HG02870 (cell line): ENCODE data around the gene PLN.

ENCODE experiments used
- ATAC-seq: cut with Tn5 transposase; IDR thresholded peaks from one replicate; pipeline ENCODE4 v1.9.1; 2021; ENCODE audit warnings: mild to moderate bottlenecking, moderate library complexity; ENCODE audit not compliant: unreplicated experiment

The PLN gene

DNA sequence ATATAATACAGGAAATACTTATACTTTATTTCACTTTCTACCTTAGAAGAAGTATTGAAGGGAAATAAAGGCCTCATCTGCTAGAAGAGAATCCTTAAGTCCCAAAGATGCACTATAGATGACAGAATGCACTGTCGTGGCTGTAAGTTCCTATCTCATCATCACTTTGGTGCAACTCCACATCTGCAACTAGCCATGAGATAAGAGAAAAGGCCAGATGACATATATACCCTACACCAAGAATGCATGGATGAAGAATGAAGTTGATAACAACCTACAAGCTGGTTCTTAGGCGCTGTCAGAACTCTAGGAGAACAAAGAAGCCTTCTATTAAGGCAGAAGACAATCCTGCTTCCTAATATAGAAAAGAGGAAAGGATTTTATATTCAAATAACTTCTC, 11.6 kb upstream of the PLN start:
- ATAC-seq, result no peak

DNA sequence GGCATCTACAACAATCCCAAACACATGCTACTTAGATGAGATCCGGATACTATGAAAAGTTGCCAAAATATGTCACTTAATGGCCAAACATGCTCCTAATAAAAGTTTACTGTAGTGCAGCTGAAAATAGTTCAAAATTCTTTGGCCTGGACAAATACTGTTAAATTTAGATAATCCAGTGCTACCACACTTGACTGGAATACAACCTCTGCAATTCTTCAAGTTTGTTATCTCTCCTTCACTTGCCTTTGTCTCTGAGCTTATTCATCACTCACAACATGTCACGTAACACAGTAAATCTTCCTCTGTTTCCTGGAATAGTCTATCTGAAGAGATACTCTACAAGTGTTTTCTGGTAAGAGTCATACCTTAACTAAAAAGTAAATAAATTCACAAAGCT, 10.5 kb upstream of the PLN start:
- no peak for ATAC-seq

DNA sequence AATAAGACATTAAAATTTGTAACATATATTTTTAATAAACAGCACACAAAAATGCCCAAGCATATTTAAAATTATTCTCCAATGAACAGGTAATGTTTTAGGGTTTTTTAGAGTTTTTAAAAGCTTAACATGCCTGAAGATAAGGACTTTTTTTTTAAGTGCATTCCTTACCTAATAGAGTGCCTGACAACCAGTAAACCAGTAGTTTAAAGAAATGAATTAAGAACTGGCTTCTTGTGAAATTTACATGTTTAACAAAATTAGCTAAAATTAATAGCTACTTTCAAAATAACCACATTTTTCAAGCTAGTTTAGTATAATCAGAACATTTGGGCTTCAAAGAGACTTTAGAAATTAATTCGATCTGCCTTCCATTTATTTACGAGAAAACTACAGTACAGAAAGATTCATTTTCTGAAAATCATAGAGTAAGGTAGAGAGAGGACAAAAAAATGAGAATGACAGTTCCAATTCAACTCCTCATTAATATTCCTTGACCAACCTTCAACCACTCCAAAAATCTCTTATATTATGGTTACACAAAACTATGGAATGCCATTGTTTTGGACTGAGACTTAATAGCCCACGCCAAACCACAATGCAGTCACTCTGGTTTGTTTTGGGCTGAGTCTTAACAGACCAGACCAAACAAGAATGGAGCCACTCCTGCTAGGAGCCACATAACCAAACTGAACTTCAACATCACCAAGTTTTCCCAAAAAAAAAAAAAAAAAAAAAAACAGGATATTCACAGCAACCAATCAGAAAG, 5.7 kb upstream of the PLN start:
- no peak for ATAC-seq

DNA sequence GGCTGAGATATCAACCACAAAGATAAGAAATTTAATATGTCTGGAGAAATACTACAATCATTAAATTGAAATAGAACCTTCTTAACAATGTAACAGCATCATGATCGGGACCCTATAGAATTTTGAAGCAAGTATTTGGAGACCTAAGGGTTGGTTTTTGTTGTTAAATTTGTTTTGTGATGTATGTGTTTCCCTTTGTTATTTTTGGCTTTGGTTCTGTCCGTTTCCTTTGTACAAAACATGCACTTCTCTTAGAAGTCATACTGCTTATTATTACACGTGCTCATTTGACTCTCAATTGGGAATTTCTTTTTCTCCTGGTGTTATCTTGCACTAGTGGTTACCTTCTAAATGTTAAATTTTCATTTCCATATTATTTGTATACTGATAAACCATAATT, 4.0 kb upstream of the PLN start:
- ATAC-seq, result no peak

DNA sequence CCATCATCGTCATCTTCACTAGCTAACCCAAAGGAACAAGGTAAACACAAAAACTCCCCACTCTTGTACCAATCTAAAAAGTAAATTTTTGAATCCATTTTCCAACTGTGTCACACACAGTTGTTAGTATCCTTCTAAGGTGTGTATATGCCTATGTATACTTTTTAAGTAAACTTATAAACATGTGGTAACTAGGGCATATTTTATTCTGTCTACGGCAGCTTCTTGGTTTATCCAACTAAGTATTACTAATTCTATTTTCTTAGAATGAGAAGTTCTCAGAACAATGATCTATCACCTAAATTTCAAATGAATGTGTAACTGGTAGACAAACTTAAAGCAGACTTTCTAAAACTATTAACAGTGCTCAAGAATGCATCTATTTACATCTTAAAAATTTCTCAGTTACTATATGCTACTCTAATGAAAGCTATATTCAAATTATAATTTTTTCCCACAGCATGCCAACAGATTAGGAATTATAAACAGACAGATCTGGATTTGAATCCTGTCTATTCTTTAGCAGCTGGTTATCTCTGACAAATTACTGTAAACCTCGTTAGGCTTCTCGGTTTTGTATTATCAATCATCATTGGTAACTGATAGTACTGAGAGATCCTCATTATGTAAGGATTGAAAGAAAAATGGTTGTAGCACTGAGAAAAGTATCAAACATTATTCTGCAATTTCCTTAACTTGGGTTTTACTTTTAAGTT, 1.8 kb upstream of the PLN start:
- no peak for ATAC-seq

DNA sequence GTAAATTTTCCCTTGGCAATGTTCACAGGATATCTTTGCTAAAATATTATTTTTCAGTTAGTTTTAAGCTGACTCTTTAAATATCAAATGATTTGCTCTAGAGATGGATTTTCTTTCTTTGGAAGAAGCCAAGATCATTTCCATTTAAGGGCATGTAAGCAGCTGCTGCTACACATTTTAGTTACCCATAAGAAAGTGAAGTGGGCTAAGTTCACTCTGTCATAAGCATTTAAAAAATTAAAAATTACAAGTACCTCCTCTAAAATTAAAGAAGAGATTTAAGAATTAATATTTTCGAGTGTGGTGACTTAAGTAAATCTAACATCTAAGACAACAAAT, 1.2 kb upstream of the PLN start:
- no peak for ATAC-seq

GRCh38 chr6:118548613-118549012, 517 bp downstream of the PLN start:
- ATAC-seq, result no peak

GRCh38 chr6:118551063-118552053, 3.3 kb downstream of the PLN start:
- ATAC-seq, result peak; percentile 87

GRCh38 chr6:118553132-118553531, 5.0 kb downstream of the PLN start:
- ATAC-seq, result no peak

GRCh38 chr6:118554698-118555097, 6.6 kb downstream of the PLN start:
- ATAC-seq, result no peak

- no peak for ATAC-seq
Measured at GRCh38 chr6:118558464-118559217, 10.5 kb downstream of the PLN start.

- no peak for ATAC-seq
Measured at GRCh38 chr6:118559659-118560058, 11.6 kb downstream of the PLN start.

GRCh38 chr6:118562248-118562647, 14.2 kb downstream of the PLN start:
- no peak for ATAC-seq

GRCh38 chr6:118562959-118563358, 14.9 kb downstream of the PLN start:
- ATAC-seq, result no peak

- peak; percentile 99 for ATAC-seq
Measured at GRCh38 chr6:118565311-118565960, 17.3 kb downstream of the PLN start.

- no peak for ATAC-seq
Measured at GRCh38 chr6:118567974-118568373, 19.9 kb downstream of the PLN start.

GRCh38 chr6:118569498-118569897, 21.4 kb downstream of the PLN start:
- no peak for ATAC-seq

DNA sequence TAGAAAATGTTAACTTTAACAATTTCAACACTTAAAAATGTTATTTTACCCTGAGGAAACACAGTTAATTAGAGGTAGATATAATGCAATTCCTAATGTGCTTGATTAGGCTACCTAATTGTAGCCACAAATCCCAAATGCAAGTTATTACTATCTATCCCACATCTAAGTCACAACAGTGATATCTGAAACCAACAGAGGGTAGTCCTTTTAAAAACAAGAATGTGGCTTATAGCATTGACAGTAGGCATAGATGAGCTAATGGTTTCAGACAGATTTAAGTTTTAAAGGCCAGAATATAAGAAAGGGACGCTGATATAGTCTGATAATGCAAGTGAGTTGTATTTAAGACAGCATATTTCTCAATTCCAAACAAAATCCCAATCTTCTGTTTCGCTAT, 23.0 kb downstream of the PLN start:
- no peak for ATAC-seq

- ATAC-seq, result no peak
Measured at GRCh38 chr6:118574051-118574865, 26.2 kb downstream of the PLN start.
